Measurements from ENCODE around the gene COQ5.
A peak's percentile ranks its signal among the peaks of the same experiment; 100 is the strongest.

The COQ5 gene

DNA sequence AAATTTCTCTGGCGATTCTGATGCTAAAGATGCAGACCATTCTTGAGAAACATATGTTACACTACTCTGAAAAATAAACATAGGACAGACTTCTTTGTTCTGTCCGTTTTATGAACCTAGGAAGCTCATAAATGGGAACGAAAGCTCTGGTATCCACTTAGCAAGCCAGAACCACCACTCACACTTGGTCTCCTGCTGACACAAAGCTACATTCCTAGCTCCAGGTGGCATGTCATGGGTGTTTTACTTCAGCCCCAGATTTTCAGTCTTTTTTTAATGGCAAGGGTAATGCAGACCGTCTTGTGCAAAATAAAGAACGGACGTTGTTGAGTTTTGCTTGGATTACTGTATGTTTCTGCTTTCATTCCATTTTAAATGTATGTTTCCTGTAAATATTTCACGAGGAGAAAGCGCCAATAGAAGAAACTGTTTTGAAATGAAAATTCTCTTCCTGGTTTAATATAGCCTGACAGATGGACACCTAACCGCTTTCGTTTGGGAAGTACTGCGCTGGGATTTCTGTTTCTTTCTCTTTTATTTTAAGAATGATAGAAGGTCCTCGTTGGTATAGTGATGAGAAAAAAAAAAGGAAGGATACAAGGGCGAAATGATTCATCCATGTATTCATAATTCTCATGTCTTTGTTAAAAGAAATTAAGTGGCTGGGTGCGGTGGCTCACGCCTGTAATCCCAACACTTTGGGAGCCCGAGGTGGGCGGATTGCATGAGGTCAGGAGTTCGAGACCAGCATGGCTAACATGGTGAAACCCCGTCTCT, 871 bp upstream of the COQ5 start (continued):
- TF ChIP-seq, protein P1, sequence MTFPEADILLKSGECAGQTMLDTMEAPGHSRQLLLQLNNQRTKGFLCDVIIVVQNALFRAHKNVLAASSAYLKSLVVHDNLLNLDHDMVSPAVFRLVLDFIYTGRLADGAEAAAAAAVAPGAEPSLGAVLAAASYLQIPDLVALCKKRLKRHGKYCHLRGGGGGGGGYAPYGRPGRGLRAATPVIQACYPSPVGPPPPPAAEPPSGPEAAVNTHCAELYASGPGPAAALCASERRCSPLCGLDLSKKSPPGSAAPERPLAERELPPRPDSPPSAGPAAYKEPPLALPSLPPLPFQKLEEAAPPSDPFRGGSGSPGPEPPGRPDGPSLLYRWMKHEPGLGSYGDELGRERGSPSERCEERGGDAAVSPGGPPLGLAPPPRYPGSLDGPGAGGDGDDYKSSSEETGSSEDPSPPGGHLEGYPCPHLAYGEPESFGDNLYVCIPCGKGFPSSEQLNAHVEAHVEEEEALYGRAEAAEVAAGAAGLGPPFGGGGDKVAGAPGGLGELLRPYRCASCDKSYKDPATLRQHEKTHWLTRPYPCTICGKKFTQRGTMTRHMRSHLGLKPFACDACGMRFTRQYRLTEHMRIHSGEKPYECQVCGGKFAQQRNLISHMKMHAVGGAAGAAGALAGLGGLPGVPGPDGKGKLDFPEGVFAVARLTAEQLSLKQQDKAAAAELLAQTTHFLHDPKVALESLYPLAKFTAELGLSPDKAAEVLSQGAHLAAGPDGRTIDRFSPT (tag by site-specific recombination; IDR thresholded peaks at IDR 0.05) = peak; percentile 57; the same call in 1 of the 2 replicates
- TF ChIP-seq ZNF366 (tag by site-specific recombination; conservative IDR thresholded peaks at IDR 0.05) (peak; percentile 47; the same call in 1 of the 2 replicates), ZNF48 (tag by site-specific recombination; IDR thresholded peaks at IDR 0.05) (no peak), EGR2 (tag by site-specific recombination; IDR thresholded peaks at IDR 0.05; ENCODE audit: low read depth) (peak; percentile 51), ZFHX2 (tag by site-specific recombination; conservative IDR thresholded peaks at IDR 0.05) (peak; percentile 72)

DNA sequence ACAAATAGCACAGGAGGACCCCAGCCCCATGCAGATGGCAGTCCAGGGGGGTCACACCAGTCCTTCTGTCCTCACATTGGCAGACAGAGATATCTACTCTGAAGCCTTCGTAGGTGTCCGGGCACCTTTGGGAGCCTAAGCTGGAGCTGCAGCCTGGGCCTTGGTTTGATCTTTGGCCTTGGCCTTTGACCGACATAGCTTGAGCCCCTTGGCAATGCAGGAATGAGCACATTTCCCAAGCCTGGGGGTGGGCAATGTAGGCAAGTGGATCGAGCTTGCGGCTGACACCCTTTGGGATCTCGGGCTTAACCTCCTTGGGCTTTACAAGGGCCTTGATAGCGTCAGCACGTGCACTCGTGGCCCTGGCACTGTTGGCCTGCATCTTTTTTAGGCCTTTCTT, 6.4 kb downstream of the COQ5 start:
- ChIA-PET CTCF (interaction anchor here (0.6 to 1.3 kb wide), 2 partner anchors 13 to 57 kb away, joined by 4 to 5 read pairs; no protein-coding TSS in a partner anchor), POLR2A (interaction anchor here (1.4 kb wide), 1 partner anchor 27 kb away, joined by 6 read pairs; the partner anchor contains the start of gene DYNLL1)
- Histone ChIP-seq H3K4me3 (ENCODE audit: low read depth, low read length) (no peak overlapping the region), H3K9me3 (ENCODE audit: control insufficient read depth, insufficient read depth, low read depth, low read length) (no peaks in the 10 kb centered on the region), H3K36me3 (ENCODE audit: control insufficient read depth in 2 of 2, insufficient read depth in 1 of 2, low read length in 2 of 2) (no peaks in the 10 kb centered on the region; a peak in 1 of 3 replicates), H3K27ac (ENCODE audit: extremely low read depth, low read depth, low read length) (no peak overlapping the region), H3K4me1 (ENCODE audit: control insufficient read depth, insufficient read depth, low read length) (no peaks in the 10 kb centered on the region)
- no peak for TF ChIP-seq WT1 (tag by site-specific recombination; IDR thresholded peaks at IDR 0.05)
- no peak for TF ChIP-seq SP2 (tag by site-specific recombination; IDR thresholded peaks at IDR 0.05)
- TF ChIP-seq, protein P2, sequence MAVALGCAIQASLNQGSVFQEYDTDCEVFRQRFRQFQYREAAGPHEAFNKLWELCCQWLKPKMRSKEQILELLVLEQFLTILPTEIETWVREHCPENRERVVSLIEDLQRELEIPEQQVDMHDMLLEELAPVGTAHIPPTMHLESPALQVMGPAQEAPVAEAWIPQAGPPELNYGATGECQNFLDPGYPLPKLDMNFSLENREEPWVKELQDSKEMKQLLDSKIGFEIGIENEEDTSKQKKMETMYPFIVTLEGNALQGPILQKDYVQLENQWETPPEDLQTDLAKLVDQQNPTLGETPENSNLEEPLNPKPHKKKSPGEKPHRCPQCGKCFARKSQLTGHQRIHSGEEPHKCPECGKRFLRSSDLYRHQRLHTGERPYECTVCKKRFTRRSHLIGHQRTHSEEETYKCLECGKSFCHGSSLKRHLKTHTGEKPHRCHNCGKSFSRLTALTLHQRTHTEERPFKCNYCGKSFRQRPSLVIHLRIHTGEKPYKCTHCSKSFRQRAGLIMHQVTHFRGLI (tag by site-specific recombination; IDR thresholded peaks at IDR 0.05) = no peak
- no peak for TF ChIP-seq KLF10 (tag by site-specific recombination; IDR thresholded peaks at IDR 0.05)
- TF ChIP-seq ZNF335 (tag by site-specific recombination; conservative IDR thresholded peaks at IDR 0.05) = no peak
- TF ChIP-seq, protein P3, sequence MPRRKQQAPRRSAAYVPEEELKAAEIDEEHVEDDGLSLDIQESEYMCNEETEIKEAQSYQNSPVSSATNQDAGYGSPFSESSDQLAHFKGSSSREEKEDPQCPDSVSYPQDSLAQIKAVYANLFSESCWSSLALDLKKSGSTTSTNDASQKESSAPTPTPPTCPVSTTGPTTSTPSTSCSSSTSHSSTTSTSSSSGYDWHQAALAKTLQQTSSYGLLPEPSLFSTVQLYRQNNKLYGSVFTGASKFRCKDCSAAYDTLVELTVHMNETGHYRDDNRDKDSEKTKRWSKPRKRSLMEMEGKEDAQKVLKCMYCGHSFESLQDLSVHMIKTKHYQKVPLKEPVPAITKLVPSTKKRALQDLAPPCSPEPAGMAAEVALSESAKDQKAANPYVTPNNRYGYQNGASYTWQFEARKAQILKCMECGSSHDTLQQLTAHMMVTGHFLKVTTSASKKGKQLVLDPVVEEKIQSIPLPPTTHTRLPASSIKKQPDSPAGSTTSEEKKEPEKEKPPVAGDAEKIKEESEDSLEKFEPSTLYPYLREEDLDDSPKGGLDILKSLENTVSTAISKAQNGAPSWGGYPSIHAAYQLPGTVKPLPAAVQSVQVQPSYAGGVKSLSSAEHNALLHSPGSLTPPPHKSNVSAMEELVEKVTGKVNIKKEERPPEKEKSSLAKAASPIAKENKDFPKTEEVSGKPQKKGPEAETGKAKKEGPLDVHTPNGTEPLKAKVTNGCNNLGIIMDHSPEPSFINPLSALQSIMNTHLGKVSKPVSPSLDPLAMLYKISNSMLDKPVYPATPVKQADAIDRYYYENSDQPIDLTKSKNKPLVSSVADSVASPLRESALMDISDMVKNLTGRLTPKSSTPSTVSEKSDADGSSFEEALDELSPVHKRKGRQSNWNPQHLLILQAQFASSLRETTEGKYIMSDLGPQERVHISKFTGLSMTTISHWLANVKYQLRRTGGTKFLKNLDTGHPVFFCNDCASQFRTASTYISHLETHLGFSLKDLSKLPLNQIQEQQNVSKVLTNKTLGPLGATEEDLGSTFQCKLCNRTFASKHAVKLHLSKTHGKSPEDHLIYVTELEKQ (tag by site-specific recombination; IDR thresholded peaks at IDR 0.05; ENCODE audit: borderline replicate concordance) = no peak
- no peak for TF ChIP-seq ZNF214 (tag by site-specific recombination; IDR thresholded peaks at IDR 0.05; ENCODE audit: borderline replicate concordance)
- no peak for TF ChIP-seq ZNF184 (tag by site-specific recombination; IDR thresholded peaks at IDR 0.05)
- no peak for TF ChIP-seq ZNF623 (tag by site-specific recombination; IDR thresholded peaks at IDR 0.05)
- no peak for TF ChIP-seq ZNF843 (tag by site-specific recombination; IDR thresholded peaks at IDR 0.05)
- TF ChIP-seq, protein P4, sequence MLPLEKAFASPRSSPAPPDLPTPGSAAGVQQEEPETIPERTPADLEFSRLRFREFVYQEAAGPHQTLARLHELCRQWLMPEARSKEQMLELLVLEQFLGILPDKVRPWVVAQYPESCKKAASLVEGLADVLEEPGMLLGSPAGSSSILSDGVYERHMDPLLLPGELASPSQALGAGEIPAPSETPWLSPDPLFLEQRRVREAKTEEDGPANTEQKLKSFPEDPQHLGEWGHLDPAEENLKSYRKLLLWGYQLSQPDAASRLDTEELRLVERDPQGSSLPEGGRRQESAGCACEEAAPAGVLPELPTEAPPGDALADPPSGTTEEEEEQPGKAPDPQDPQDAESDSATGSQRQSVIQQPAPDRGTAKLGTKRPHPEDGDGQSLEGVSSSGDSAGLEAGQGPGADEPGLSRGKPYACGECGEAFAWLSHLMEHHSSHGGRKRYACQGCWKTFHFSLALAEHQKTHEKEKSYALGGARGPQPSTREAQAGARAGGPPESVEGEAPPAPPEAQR (tag by site-specific recombination; IDR thresholded peaks at IDR 0.05) = no peak
- TF ChIP-seq, protein P5, sequence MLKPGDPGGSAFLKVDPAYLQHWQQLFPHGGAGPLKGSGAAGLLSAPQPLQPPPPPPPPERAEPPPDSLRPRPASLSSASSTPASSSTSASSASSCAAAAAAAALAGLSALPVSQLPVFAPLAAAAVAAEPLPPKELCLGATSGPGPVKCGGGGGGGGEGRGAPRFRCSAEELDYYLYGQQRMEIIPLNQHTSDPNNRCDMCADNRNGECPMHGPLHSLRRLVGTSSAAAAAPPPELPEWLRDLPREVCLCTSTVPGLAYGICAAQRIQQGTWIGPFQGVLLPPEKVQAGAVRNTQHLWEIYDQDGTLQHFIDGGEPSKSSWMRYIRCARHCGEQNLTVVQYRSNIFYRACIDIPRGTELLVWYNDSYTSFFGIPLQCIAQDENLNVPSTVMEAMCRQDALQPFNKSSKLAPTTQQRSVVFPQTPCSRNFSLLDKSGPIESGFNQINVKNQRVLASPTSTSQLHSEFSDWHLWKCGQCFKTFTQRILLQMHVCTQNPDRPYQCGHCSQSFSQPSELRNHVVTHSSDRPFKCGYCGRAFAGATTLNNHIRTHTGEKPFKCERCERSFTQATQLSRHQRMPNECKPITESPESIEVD (tag by site-specific recombination; IDR thresholded peaks at IDR 0.05) = no peak
- TF ChIP-seq ZNF549 (tag by site-specific recombination; IDR thresholded peaks at IDR 0.05) = no peak
- TF ChIP-seq ZNF404 (tag by site-specific recombination; IDR thresholded peaks at IDR 0.05) = no peak
- no peak for TF ChIP-seq ZNF146 (tag by site-specific recombination; IDR thresholded peaks at IDR 0.05)
- TF ChIP-seq ZNF23 (tag by site-specific recombination; IDR thresholded peaks at IDR 0.05; ENCODE audit: borderline replicate concordance) = no peak
